Cardiac fibroblast (primary cell): ENCODE data around the gene CITED2.

Experiments used
- DNase-seq, 2 donors: peaks; one replicate each; pipeline versions ENCODE4 v3.0.0 to v3.0.0-alpha.2; 2010; ENCODE audit warnings: low read depth in 2 of 2
- H3K4me3 ChIP-seq, 2 donors: replicated peaks in 1 of 2; 1 replicate in 1 of 2; 2 replicates in 1 of 2; pipeline ENCODE4 v1.5.1; 2011; ENCODE audit warnings: low read depth in 2 of 2, low read length in 2 of 2, mild to moderate bottlenecking in 2 of 2, moderate library complexity in 1 of 2
- TF ChIP-seq, protein P1 (sequence below): IDR thresholded peaks from one replicate; pipeline ENCODE4 v1.5.1; 2011; ENCODE audit warnings: low read depth, mild to moderate bottlenecking, low read length, inconsistent platforms

The CITED2 gene

DNA sequence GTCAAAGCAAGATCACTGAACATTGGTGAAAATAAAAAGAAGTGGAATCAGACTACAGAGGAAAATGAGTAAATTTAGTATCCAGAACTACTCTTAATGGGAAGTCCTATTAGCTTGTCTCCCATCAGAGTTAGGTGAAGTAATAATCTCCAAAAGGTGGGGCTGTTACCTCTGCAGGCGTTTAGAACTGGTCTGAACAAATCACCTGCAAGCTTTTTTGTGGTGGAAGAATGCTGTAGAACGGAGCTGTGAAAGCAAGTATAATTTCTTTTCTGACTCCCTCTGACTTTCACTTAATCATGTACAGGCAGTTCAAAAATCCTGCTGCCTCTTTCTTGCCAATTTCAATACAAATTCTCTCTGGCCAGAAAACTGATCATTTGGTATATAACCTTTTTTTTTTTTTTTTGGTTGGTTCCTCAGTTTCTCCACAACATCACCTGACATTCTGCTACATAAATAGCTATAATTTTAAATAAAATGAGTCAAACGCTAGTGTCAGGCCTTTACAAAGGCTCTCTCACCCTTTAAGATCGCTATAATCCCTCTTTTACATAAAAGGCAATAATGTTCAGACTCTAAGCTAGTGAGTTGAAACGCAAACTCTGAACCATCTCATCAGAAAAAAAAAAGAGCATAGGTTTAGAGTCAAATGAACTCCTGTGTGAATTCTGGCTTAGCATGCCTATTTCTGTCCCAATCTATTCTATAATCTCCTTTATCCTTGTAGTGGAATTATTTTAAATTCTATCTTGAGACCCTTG lies 38.8 kb downstream of the CITED2 start:
- TF ChIP-seq, protein P1, sequence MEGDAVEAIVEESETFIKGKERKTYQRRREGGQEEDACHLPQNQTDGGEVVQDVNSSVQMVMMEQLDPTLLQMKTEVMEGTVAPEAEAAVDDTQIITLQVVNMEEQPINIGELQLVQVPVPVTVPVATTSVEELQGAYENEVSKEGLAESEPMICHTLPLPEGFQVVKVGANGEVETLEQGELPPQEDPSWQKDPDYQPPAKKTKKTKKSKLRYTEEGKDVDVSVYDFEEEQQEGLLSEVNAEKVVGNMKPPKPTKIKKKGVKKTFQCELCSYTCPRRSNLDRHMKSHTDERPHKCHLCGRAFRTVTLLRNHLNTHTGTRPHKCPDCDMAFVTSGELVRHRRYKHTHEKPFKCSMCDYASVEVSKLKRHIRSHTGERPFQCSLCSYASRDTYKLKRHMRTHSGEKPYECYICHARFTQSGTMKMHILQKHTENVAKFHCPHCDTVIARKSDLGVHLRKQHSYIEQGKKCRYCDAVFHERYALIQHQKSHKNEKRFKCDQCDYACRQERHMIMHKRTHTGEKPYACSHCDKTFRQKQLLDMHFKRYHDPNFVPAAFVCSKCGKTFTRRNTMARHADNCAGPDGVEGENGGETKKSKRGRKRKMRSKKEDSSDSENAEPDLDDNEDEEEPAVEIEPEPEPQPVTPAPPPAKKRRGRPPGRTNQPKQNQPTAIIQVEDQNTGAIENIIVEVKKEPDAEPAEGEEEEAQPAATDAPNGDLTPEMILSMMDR, result no peak
- no peak overlapping the region for H3K4me3 ChIP-seq
- DNase-seq, result no peak

DNA sequence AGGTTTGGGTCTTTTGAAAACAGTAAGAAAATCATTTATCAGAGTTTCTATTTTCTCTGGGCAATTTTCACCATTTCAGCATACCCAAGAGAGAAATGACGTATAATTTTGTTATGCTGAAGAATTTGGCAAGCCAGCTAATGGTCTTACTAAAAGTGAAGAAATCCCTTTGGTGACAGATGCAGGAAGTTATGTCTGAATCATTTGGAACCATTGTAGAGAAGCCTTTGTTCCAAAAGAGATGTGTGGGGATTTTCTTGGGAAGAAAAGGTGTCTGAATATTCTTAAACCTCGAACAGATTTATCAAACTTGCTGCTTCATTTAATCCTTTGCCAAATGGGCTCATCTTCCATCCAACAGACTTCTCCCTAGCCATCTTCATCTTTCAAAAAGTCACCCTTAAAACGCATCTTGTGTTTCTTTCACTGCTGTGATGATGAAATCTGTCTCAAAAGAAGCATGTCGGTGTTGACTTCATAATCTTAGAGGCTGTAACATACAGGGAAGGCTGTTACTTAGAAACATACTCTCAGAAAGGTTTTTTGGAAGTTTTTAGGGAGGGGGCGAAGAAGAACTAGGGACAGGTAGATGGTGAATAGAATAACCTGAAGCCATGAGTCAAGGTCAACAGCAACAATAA lies 39.5 kb downstream of the CITED2 start:
- TF ChIP-seq, protein P1, result no peak
- H3K4me3 ChIP-seq, result no peak overlapping the region
- peak; percentile 95 to 98 for DNase-seq

DNA sequence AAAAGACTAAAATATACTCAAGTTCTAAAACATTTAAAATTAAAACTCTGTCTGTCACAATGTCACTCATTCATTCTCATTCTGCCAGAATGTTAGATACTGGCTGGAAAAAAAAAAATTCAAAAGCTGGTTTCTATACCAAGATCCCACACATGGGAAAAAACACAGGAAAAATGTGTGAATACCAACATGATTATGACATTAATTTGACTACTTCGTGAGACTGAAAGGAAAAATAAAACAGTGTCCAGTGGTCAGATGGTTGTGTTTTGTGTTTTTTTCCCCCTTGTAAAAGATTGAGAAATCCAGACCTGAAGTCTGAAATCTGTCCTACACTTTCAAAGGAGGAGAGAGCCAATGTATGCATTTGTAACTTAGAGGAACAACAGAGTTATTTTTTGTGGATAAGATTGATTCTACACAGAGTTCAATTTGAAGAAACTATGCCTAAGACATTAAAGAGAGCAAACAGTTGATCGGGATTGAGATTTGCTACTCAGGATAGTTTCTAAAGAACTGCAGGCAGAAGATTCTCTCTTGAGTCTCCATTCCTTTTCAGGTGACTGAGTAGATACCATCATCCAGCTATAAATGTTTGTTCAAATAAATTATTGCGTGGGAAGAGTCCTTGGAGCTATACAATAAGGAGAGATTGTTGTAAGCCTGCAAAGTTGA lies 43.5 kb downstream of the CITED2 start:
- TF ChIP-seq, protein P1, result no peak
- H3K4me3 ChIP-seq, result no peak overlapping the region
- peak in 1 of 2 donors; percentile 32 for DNase-seq

DNA sequence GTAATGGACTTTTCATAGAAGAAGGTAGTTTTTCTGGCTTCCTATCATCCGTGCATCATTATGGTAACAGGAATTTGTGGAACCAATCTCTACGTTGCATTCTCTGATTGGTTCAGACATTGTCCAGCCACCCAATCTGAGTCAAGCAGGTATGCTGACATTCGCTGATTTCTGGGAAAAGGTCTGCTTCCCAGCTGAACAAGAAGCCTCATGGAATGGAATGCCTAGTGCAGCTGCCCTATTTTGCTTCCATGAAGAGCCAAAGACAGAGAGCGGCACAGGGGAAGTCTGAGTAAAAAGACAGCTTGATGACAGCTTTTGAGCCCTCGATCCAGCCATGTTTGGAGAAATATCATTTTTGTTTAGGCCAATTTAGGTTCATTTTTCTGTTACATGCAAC lies 44.1 kb downstream of the CITED2 start:
- H3K4me3 ChIP-seq, result no peak overlapping the region
- TF ChIP-seq, protein P1, result no peak
- no peak for DNase-seq

DNA sequence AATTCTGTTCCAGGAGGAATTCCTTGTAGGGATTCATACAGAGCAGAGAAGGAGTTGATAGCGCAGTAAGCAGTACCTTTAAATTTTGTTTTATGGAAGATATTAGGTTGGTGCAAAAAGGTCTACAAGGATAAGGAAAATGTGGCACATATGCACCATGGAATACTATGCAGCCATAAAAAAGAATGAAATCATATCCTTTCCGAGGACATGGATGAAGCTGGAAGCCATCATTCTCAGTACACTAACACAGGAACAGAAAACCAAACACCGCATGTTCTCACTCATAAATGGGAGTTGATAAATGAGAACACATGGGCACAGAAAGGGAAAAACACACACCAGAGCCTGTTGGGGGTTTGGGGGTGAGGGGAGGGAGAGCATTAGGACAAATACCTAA lies 45.2 kb downstream of the CITED2 start:
- DNase-seq, result no peak
- H3K4me3 ChIP-seq, result no peak overlapping the region
- TF ChIP-seq, protein P1, result no peak

DNA sequence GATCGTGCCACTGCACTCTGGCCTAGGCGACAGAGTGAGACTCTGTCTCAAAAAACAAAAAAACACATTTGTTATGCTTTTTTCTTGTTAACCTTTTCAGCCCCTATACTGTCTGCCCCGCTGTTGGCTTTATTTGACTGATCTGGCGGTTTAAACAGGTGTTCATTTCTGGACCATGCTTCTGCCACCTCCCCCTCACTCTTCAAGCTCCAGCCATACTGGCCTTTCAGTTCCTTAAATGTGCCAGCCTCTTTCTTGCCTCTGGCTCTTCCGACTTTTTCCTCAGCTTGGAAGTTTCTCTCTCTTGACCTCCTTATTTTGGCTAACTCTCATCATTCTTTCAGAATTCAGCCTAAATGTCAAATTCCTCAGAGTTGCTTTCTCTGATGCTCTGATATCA lies 47.4 kb downstream of the CITED2 start:
- TF ChIP-seq, protein P1, result no peak
- no peak for DNase-seq
- no peak overlapping the region for H3K4me3 ChIP-seq
